ENCODE measurements around the gene TOR4A.
A peak's percentile ranks its signal among the peaks of the same experiment; 100 is the strongest.

TOR4A gene

GRCh38 chr9:137277329-137278041, at the start of gene TOR4A:
Gene TOR4A, plus strand, starts transcription at chr9:137277726. Its CDS starts 964 bp downstream, at chr9:137278690.
- peak in 8 of 51 donors; percentile 16 to 47 (median 36) for DNase-seq

- no peak for DNase-seq
Observed at GRCh38 chr9:137227853-137228505, 49.5 kb upstream of the TOR4A start.

- no peak for DNase-seq
Observed at GRCh38 chr9:137228506-137228967, 49.0 kb upstream of the TOR4A start.

- DNase-seq = no peak
Observed at GRCh38 chr9:137228968-137229896, 48.3 kb upstream of the TOR4A start.

GRCh38 chr9:137229903-137230704, 47.4 kb upstream of the TOR4A start:
- no peak for DNase-seq

GRCh38 chr9:137230705-137231371, 46.7 kb upstream of the TOR4A start, which contains the start of gene SLC34A3:
Gene SLC34A3, plus strand, starts transcription at chr9:137230901. Its CDS starts 802 bp downstream, at chr9:137231703.
- DNase-seq = no peak

GRCh38 chr9:137231372-137232039, 46.0 kb upstream of the TOR4A start:
- no peak for DNase-seq

GRCh38 chr9:137232101-137232500, 45.4 kb upstream of the TOR4A start:
- no peak for DNase-seq

GRCh38 chr9:137232510-137232909, 45.0 kb upstream of the TOR4A start:
- no peak for DNase-seq

- no peak for DNase-seq
Observed at GRCh38 chr9:137233143-137233980, 44.2 kb upstream of the TOR4A start.

GRCh38 chr9:137234055-137234697, 43.4 kb upstream of the TOR4A start:
- no peak for DNase-seq

GRCh38 chr9:137234758-137235423, 42.6 kb upstream of the TOR4A start:
- DNase-seq = no peak

GRCh38 chr9:137235424-137236237, 41.9 kb upstream of the TOR4A start:
- no peak for DNase-seq

- DNase-seq = peak in 50 of 51 donors; percentile 10 to 89 (median 68)
Observed at GRCh38 chr9:137236238-137236935, 41.1 kb upstream of the TOR4A start.

GRCh38 chr9:137236936-137237421, 40.5 kb upstream of the TOR4A start:
- peak in 3 of 51 donors; percentile 18 to 30 (median 18) for DNase-seq
